NK-92 treated with Interleukin-12 subunit alpha and Interleukin-12 subunit beta, amount 100 ng/mL, for 24 hours (cell line): ENCODE results near the gene ENTPD7.
"Not testable (repeated sequence)": the region's sequence is repeated elsewhere in the genome, so short reads cannot be mapped to it uniquely, and the experiment has no call there.

ENCODE experiments used
- DNase-seq: peaks from one replicate; lab custom pipeline; 2025; lab: John Stamatoyannopoulos, UW

ENTPD7 gene, protein sequence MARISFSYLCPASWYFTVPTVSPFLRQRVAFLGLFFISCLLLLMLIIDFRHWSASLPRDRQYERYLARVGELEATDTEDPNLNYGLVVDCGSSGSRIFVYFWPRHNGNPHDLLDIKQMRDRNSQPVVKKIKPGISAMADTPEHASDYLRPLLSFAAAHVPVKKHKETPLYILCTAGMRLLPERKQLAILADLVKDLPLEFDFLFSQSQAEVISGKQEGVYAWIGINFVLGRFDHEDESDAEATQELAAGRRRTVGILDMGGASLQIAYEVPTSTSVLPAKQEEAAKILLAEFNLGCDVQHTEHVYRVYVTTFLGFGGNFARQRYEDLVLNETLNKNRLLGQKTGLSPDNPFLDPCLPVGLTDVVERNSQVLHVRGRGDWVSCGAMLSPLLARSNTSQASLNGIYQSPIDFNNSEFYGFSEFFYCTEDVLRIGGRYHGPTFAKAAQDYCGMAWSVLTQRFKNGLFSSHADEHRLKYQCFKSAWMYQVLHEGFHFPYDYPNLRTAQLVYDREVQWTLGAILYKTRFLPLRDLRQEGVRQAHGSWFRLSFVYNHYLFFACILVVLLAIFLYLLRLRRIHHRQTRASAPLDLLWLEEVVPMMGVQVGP

DNA sequence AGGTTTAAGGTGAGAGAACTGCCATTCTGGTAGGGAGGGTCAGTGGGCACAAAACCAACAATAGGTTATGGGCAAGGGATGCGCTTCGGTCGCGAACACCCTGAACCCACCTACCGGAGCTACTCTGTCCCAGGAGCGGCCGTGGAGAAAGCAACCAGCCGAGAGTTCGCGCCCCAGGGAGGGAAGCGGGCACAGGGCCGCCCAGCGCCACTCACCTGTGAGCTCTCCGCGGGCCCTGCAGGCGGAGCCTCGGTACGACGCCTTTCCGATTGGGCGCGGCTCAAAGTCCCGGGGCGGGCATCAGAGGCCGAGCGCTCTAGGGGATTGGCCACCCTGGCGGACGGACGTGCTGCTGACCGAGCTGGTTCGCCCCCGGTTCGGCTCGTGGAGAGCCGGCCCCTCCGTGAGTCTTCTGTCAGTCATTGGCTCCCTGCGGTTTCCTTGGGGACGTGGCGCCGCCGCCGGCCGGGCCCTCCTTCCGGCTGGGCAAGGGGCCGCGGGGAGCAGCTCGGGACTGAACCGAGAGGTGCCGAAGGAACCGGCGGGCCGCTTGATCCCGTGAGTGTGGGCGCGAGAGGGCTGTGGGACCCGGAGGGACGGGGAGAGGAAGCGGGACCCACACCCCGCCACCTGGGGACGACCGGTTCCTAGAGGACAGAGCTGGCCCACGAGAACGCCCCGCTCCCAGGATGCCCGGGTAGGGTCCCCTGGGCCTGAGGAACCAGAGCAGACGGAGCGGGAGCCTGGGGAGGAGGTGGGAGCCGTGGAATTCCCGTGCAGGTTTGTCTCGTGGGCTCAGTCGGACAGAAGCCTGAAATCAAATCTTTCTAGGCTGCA is at the start of gene ENTPD7:
ENTPD7 (plus strand) TSS at position 479 of the 837 bp plus-strand sequence. CDS start 448 bp downstream, outside the sequence.
- peak; percentile 92 for DNase-seq

DNA sequence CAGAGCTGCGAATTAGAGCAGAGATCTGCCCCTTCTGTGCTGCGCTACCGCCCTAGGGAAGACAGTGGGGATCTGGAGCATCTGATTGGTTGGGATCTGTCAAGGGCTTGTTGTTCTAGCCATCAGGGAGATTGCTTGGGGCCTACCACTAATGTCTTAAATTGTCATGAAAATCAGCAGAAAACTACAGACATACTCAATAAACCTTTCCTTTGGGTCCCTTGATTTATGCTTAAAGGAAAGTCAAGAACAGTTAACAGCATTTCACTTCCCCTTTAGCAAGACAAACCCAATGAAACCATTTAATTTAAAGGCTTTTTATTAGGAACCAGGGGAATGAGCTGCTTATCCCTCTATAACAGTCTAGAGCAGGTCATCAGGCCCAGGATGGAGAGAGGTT is 49.1 kb upstream of the ENTPD7 start:
- DNase-seq: no peak

DNA sequence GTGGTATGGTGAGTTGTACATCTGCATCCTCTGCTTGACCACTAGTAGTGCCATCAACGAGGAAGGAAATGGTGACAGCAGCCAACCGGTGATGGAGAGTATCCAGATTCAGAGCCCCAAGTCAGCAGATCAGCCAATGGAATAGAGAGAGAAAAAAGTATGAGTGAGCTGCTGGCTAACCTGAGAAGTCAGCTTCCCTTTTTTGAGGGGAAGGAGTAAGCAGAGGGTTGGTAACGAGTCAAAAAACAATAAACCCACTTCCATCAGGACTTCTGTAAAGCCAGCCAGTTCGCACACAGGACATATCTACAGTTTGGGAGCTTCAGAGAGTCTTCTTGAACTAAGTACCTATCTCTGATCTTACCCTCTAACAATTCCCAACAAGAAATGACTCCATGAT is 48.0 kb upstream of the ENTPD7 start:
- no peak for DNase-seq

DNA sequence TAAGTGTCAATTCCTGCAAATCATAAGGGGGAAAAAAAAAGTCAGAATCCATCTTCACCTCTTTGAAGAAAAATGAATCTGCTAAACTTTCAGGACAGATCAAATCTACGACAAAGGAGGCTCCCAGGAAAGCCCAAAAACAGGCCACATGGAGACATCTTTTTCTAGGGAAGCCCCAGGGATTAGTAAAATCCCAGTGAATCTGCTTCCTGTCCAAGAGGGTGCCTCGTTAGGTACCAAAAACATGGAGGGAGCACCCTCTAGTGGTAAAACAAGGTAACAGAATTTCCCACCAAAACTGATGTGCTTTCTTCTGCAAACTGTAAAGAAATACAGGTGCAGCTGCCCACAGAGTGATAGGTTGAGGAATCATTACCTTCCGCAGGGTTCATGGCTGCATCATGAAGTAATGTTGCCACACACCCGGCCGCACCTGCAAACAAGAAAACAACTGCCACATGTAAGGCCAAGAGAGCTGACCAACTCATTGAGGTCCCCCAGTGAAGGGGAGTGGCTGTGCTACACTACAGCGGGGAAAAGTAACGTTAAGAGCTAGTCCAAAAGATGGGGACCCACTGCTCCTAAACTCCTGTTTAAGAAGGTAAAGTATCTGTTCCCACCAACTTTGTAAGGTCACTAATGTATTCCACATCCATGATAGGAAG is 47.0 kb upstream of the ENTPD7 start:
- DNase-seq: no peak

DNA sequence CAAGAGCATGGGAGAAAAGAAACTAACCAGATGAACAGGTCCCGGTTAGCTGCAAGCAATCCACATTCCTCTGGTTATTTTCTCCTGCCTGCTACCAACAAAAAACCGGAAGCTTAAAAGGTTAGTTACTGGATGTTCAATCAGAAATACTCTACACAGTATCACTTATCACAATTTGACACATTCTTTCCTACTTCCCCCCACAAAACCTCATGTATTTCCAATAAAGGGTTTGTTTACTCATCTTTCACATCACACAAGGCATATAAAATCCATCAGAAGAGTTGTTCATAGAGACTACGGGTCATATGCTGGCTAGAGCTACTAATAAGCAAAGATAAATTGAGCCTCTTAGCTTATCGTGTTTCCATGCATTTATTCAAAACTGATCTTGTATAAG is 43.9 kb upstream of the ENTPD7 start:
- DNase-seq: no peak

DNA sequence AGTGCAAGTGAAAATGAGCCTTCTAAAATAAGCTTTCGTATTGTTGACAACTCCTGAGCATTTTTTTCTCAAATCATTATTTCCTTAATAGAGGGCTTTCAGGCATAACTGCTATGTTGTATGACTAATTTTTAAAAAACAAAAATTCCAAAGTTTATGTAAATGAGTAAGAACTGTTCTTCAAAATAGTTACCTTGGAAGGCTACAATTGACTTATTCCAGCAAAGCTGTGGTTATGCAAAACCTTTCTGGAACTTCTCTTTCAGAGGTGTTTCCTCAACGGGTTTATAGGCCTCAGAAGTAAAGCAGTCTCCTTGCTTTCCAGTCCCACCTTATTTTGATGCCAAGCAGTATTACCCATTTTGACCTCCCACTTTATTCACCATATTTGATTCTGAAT is 41.6 kb upstream of the ENTPD7 start:
- DNase-seq: no peak

DNA sequence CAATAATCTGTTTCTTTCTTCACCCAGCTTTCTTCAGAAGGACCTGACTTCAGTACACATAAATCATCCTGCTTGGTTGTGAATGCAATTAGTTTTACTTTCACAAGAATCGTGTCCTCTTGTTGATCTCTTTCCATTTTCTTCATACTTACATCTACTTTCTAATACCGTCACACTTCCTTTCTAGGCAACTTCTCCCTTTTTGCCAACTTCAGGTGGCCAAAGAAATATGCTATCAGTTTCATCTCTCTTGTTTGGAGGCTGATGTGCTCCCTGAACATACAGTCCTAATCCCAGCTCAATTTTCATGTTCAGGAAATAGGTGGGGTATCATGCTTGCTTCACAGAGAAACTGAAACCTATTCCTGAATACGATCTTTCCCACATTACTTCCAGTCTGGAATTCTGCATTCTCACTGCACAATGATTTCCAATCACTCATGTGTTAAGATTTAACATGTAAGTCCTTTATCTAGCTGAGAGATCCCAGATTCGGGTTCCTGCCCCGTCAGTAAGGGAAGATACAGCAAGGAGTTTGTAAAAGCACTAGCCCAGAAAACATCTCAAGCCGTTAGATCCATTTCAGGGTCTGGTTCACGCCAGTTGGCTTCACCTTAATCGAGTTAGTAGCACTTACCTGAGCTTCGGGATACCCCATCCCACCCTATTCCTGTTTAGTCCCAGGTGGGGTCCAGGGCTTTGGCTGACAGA is 40.1 kb upstream of the ENTPD7 start:
- no peak for DNase-seq

DNA sequence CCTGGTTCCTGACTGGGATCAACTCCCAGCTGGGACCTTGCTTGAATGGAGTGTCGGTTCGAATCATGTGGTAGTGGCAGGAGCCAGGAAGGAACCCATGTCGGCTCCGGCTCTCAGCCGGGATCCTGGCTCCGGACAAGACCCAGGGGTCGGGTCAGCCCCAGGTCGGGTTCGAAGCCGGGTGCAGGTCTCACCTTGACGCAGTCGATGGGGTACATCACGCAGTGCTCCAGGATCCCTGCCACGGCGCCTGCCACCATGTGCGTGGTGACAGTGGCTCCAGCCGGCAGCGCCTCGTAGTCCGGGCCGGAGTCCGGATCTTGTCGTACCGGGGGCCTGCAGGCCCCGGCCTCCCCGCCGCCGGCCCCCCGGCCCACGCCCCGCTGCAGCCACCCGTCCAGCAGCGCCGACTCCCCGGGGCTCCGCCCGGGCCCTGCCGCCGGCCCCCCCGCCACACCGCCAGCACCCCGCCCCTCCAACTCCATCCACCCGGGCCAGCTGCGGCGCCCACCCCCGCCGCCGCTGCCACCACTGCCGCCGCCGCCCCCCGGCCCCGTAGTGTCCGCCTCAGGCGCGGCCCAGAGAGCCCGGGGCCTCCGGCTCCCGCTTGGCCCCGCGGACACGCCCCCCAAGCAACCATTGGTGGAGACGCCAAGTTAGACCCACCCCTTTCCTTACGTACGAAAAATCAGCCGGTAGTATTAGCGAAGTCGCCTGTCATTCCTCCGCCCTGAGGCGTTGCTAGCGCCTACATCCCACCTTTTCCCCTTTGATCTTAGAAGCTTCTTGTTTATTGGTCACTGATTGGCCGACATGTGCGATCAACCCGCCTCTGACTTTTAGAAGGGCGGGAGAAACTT is 39.2 kb upstream of the ENTPD7 start, which contains the start of gene SLC25A28:
SLC25A28 (minus strand) TSS at position 589 of the 860 bp plus-strand sequence; CDS start at position 485, 104 bp downstream.
- DNase-seq: peak; percentile 97

DNA sequence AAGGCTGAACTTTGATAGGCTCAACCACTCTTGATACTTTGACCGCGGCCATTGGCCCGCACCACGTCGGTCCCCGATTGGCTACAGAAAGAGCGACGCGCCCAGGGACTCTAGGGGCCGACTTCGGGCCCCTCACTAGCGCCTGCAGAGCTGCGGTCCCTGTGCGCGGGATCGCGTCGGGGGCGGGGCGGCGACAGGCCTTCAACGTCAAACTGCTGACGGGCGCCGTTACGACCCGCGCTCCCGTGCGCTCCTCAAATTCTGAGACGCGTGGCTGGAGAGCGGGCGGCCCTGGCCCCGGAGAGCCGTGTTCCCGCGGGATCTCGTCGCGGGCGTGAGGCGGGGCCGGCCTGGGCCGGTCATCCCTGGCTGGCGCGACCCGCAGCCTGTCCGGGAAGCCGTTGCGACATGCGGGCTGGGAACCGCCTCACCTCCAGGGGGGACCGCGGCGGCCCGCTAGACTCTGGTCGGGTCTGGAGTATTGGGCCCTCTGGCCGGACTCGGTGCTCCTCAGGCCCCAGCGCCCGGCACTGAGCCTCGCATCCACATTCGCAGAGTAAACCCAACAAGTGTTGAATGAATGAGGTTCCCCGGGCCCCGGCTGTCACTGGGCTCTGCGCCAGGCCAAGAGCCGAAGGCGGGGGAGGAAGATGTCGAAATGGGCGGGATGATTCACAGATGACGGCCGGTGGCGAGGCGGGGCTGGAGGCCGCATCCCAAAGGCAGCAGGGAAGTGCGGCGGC is 38.4 kb upstream of the ENTPD7 start:
- DNase-seq: peak; percentile 97

DNA sequence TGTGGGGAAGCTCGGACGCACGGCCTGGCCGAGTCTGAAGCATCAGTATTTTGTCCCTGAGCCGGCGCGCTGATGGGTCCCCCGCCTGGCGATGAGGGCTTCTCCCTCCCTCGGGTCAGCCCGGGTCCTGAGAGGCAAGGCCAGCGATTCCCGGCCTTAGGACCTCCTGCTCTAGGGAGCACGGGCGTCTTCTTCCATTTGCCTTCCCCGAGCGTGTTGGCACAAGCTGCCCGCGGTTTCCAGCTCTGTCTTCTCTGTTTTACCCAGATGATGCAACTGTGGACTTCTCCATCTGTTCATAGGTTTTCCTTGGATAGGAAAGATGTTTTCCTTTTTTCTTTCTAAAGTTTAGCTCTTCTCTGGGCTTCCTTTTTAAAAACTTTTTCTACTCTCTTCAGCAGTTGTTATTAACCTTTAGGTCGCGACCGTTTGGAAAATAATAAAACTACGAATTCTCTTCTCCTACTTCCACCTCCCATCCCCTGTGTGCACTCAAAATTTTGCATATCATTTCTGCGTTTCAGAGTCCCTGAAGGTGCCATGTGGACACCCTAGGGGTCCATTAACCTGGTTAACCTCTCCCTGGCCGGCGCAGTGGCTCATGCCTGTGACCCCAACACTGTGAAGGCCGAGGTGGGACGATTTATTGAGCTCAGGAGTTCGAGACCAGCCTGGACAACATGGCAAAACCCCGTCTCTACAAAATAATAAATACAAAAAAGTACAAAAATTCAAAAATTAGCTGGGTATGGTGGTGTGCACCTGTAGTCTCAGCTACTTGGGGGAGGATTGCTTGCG is 37.7 kb upstream of the ENTPD7 start:
- no peak for DNase-seq

DNA sequence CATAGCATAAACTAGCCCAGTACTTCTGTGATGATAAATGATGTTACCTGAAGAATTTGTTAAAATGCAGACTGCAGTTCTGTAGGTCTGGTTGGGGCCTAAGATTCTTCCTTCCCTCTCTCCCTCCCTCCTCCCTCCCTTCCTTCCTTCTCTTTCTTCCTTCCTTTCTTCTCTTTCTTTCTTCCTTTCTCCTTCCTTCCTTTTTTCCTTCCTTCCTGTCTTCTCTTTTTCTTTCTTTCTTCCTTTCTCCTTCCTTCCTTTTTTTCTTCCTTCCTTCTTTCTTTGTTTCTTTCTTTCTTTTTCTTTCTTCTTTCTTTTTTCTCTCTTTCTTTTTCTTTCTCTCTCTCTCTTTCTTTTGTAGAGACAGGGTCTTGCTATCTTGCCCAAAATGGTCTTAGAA is 35.4 kb upstream of the ENTPD7 start:
- DNase-seq: no peak

DNA sequence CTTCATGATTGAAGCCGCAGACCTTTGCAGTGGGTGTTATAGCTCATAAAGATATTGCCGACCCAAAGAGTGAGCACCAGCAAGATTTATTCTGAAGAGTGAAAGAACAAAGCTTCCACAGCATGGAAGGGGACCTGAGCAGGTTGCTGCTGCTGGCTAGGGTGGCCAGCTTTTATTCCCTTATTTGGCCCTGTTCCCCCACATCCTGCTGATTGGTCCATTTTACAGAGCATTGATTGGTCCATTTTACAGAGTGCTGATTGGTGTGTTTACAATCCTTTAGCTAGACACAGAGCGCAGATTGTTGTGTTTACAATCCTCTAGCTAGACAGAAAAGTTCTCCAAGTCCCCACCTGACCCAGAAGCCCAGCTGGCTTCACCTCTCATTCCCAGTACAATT is 34.2 kb upstream of the ENTPD7 start:
- not testable (repeated sequence) for DNase-seq

DNA sequence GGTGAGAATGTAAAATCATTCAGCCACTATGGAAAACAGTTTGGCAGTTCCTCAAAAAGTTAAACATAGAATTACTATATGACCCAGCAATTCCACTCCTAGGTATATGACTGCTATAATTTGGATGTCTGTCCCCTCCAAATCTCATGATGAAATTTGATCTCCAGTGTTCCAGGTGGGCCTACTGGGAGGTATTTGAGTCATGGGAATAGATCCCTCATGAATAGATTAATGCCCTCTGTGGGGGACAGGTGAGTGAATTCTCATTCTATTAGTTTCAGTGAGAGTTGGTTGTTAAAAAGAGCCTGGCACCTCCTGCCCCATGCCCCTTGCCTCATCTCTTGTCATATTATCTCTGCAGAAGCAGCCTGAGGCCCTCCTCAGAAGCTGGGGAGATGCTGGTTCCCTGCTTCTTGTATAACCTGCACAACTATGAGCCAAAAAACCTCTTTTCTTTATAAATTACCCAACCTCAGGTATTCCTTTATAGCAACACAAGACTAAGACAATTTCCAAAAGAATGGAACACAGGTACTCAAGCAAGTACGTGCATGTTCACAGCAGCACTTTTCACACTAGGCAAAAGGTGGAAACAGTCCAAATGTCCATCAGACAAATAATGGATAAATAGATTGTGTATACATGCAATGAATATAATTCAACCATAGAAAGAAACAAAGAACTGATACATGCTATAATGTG is 30.2 kb upstream of the ENTPD7 start:
- no peak for DNase-seq

DNA sequence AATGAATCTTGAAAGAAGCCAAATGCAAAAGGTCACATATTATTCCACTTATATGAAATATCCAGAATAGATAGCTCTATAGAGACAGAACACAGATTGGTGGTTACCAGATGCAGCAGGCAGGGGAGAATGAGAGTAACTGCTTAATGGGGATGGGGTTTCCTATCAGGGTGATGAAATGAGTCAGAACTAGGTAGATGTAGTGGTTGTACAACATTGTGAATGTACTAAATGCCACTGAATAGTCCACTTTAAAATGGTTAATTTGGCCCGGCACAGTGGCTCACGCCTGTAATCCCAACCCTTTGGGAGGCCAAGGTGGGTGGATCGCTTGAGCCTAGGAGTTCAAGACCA is 29.7 kb upstream of the ENTPD7 start:
- DNase-seq: no peak

DNA sequence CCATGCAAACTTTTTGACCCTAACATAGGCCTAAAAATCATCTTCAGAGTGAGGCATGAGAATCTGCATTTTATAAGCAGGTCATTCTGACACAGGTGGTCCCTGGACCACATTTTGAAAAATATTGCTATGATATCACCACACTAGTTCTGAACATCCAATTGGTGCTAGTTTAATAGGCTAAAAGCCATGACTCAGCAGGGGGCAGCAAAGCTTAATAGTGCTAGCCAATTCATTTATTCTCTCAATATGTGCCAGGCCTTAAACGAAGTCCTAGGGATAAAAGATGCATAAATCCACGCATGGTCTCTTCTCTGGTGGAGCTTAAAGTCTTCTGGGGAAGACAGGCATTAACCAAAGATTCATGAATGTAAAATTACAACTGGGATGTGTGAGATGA is 28.9 kb upstream of the ENTPD7 start:
- DNase-seq: no peak

DNA sequence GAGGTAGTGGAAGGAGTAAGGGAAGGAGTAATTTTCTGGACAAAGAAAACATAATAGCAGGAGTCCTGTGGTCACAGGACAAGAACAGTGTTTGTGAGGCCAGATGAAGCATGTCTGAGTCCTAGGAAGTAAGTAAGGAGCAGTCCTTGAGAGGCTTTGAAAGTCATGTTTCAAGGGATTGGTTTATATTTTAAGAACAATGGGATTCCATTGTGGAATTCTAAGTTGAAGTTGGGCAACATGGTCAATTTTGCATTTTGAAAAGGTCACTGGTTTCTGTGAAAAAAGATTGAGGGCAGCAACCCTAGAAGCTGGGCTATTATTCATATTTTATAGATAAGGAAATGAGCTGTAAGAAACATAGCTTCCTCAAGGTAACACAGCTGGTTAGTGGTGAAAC is 28.3 kb upstream of the ENTPD7 start:
- DNase-seq: no peak

DNA sequence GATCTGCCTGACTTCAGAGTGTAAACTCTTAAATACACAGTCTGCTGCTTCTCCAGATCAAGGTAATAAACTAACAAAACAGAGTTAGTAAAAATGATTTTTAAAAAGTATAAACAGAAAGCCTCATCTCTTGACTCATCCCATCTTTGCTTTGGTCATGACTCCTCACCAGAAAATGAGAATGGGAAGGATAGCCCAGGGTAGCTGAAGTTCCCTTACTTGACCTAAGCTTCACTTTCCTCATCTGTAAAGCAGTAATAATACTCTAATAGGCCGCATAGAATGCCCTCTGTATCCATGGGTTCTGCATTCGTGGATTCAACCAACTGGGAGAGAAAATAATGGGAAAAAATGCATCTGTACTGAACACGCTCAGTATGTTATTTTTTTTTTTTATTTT is 27.8 kb upstream of the ENTPD7 start:
- no peak for DNase-seq

DNA sequence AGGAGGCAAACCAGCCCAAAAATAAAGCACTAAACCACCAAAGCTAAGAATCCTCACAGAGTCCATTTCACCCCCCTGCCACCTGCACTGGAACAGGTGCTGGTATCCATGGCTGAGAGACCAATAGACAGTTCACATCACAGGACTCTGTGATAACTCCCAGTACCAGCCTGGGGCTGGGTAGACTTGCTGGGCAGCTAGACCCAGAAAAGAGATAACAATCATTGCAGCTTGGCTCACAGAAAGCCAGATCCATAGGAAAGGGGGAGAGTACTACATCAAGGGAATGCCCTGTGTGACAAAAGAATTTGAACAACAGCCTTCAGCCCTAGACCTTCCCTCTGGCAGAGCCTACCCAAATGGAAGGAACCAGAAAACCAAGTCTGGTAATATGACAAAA is 25.5 kb upstream of the ENTPD7 start:
- DNase-seq: no peak
